Stimulated activated CD8-positive, alpha-beta memory T cell treated with anti-CD3 and anti-CD28 coated beads, Interleukin-4, amount 100 ng/mL, for 48 hours (primary cell): ENCODE data around the gene MOGAT1.
"Not testable (repeated sequence)": the region's sequence is repeated elsewhere in the genome, so short reads cannot be mapped to it uniquely, and the experiment has no call there.

Experiments used
- DNase-seq: peaks from one replicate; pipeline ENCODE4 v3.0.0-alpha.2; 2020

Gene MOGAT1

GRCh38 chr2:222670191-222671038, 1.0 kb upstream of the MOGAT1 start:
- no peak for DNase-seq

GRCh38 chr2:222672068-222672401, 577 bp downstream of the MOGAT1 start:
- no peak for DNase-seq

GRCh38 chr2:222673273-222673672, 1.8 kb downstream of the MOGAT1 start:
- no peak for DNase-seq

- no peak for DNase-seq
Measured at GRCh38 chr2:222673883-222674282, 2.4 kb downstream of the MOGAT1 start.

GRCh38 chr2:222677981-222678380, 6.5 kb downstream of the MOGAT1 start:
- DNase-seq = no peak

GRCh38 chr2:222683805-222684204, 12.3 kb downstream of the MOGAT1 start:
- DNase-seq = no peak

GRCh38 chr2:222686086-222686750, 14.8 kb downstream of the MOGAT1 start:
- no peak for DNase-seq

- no peak for DNase-seq
Measured at GRCh38 chr2:222688917-222689316, 17.5 kb downstream of the MOGAT1 start.

- DNase-seq = no peak
Measured at GRCh38 chr2:222689322-222689721, 17.9 kb downstream of the MOGAT1 start.

- DNase-seq = peak; percentile 85
Measured at GRCh38 chr2:222690564-222691200, 19.2 kb downstream of the MOGAT1 start.

- DNase-seq = not testable (repeated sequence)
Measured at GRCh38 chr2:222693413-222693812, 22.0 kb downstream of the MOGAT1 start.

GRCh38 chr2:222693837-222694236, 22.4 kb downstream of the MOGAT1 start:
- no peak for DNase-seq

GRCh38 chr2:222698276-222698675, 26.8 kb downstream of the MOGAT1 start:
- DNase-seq = no peak

GRCh38 chr2:222701233-222701632, 29.8 kb downstream of the MOGAT1 start:
- DNase-seq = no peak

- no peak for DNase-seq
Measured at GRCh38 chr2:222701721-222702131, 30.3 kb downstream of the MOGAT1 start.

- DNase-seq = no peak
Measured at GRCh38 chr2:222703091-222703490, 31.6 kb downstream of the MOGAT1 start.

- no peak for DNase-seq
Measured at GRCh38 chr2:222703886-222704285, 32.4 kb downstream of the MOGAT1 start.

- no peak for DNase-seq
Measured at GRCh38 chr2:222706616-222707015, 35.2 kb downstream of the MOGAT1 start.

GRCh38 chr2:222707102-222707688, 35.7 kb downstream of the MOGAT1 start:
- DNase-seq = no peak

- no peak for DNase-seq
Measured at GRCh38 chr2:222707689-222708273, 36.3 kb downstream of the MOGAT1 start.

- peak; percentile 88 for DNase-seq
Measured at GRCh38 chr2:222708274-222708710, 36.8 kb downstream of the MOGAT1 start.

GRCh38 chr2:222709191-222709891, 37.9 kb downstream of the MOGAT1 start:
- no peak for DNase-seq
